Measurements from ENCODE around the gene GRM5. TPM values are rescaled to one million over a fixed set of nuclear protein-coding genes. Genes with fewer than 3 reads are reported as not detected.

The GRM5 gene
- total RNA-seq, 1 experiment from 2014 or later: not detected

- no peak for DNase-seq (ENCODE audit: low read depth)
Measured at GRCh38 chr11:88704485-88704884, 361.3 kb downstream of the GRM5 start.

GRCh38 chr11:88701816-88702215 is 364.0 kb downstream of the GRM5 start:
- no peak for DNase-seq (ENCODE audit: low read depth)

- DNase-seq (ENCODE audit: low read depth): no peak
Measured at GRCh38 chr11:88697139-88697538, 368.6 kb downstream of the GRM5 start.

GRCh38 chr11:88695689-88696414 is 369.9 kb downstream of the GRM5 start:
- no peak for DNase-seq (ENCODE audit: low read depth)

- no peak for DNase-seq (ENCODE audit: low read depth)
Measured at GRCh38 chr11:88692306-88693086, 373.3 kb downstream of the GRM5 start.

GRCh38 chr11:88689548-88690240 is 376.1 kb downstream of the GRM5 start:
- DNase-seq (ENCODE audit: low read depth): no peak

- DNase-seq (ENCODE audit: low read depth): no peak
Measured at GRCh38 chr11:88683024-88683423, 382.8 kb downstream of the GRM5 start.

- DNase-seq (ENCODE audit: low read depth): peak; percentile 1
Measured at GRCh38 chr11:88680806-88681205, 385.0 kb downstream of the GRM5 start.

GRCh38 chr11:88666364-88666763 is 399.4 kb downstream of the GRM5 start:
- DNase-seq (ENCODE audit: low read depth): no peak

- no peak for DNase-seq (ENCODE audit: low read depth)
Measured at GRCh38 chr11:88657076-88657738, 408.6 kb downstream of the GRM5 start.

- no peak for DNase-seq (ENCODE audit: low read depth)
Measured at GRCh38 chr11:88656283-88656682, 409.5 kb downstream of the GRM5 start.

- DNase-seq (ENCODE audit: low read depth): no peak
Measured at GRCh38 chr11:88655656-88656055, 410.1 kb downstream of the GRM5 start.

GRCh38 chr11:88655196-88655595 is 410.6 kb downstream of the GRM5 start:
- no peak for DNase-seq (ENCODE audit: low read depth)

GRCh38 chr11:88651556-88651955 is 414.2 kb downstream of the GRM5 start:
- DNase-seq (ENCODE audit: low read depth): no peak

GRCh38 chr11:88644724-88645123 is 421.1 kb downstream of the GRM5 start:
- no peak for DNase-seq (ENCODE audit: low read depth)

GRCh38 chr11:88632163-88632562 is 433.6 kb downstream of the GRM5 start:
- no peak for DNase-seq (ENCODE audit: low read depth)

GRCh38 chr11:88631497-88631896 is 434.3 kb downstream of the GRM5 start:
- peak; percentile 3 for DNase-seq (ENCODE audit: low read depth)

GRCh38 chr11:88629496-88629895 is 436.3 kb downstream of the GRM5 start:
- DNase-seq (ENCODE audit: low read depth): no peak

- no peak for DNase-seq (ENCODE audit: low read depth)
Measured at GRCh38 chr11:88626216-88626615, 439.6 kb downstream of the GRM5 start.

GRCh38 chr11:88623531-88623930 is 442.3 kb downstream of the GRM5 start:
- DNase-seq (ENCODE audit: low read depth): no peak

GRCh38 chr11:88620568-88621130 is 445.1 kb downstream of the GRM5 start:
- no peak for DNase-seq (ENCODE audit: low read depth)

Data from LHCN-M2 (cell line).